ENCODE measurements around the gene MMD.

Gene MMD

GRCh38 chr17:55344514-55344997 is 77.1 kb downstream of the MMD start:
- peak; percentile 64 for DNase-seq

DNA sequence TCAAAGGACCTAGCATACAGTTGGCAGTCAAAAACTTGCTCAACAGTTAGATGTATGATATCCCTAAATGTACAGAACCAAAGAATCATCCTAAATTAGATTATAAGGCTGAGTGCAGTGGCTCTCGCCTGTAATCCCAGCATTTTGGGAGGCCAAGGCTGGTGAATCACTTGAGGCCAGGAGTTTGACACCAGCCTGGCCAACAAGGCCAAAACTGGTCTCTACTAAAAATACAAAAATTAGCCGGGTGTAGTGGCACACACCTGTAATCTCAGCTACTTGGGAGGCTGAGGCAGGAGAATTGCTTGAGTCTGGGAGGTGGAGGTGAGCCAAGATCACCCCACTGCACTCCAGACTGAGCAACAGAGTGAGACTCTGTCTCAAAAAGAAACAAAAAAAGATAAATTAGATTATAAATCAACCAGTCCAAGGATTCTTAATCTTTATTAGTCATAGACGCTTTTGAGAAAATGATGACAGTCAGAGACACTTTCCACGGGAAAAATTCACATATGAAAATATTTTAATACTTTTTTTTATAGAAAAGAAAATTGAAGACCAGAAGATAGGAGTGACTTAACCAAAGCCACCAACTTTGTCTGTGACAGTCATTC is 77.6 kb downstream of the MMD start:
- DNase-seq: no peak

DNA sequence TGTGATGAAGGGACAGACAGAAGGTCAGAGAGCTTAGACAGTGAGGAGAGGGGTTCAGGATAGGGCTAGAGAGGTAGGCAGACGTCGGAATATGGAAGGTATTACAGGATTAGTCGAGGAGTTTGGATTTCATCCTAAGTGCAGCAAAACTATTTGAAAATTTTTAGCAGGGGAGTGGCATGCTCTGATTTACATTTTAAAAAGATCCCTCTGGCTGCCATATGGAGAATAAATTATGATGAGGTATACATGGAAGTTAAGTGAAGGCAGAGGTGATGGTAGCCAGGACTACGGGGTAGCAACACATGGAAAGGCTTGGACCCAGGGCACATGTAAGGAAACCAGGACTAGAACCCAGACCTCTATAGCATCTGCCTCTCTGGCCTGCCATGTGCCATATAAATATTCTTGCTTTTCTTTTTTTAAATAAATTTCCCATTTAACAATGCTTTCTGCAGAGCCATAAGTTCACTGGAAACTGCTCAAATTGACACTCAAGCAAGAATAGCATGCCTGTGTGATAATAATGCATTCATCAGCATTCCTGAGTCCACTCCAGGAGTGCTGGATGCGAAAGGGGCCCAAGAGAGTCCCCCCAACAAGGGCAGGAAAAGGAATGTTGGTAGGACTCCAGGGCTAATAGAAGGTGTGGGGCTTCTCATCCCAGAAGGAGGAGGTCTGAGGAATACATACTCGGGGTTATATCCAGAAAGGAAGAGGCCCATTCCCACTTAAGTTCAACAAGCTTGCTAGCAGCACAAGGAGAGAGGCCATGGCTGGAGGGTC is 78.6 kb downstream of the MMD start:
- no peak for DNase-seq

Data from CD4-positive, alpha-beta T cell treated with Interleukin-12 subunit alpha and Interleukin-12 subunit beta, for 1 hour (primary cell).